Lower leg skin (tissue), 3 donors: Measurements from ENCODE around the gene EXPH5.

Experiments used
- POLR2A ChIP-seq, 2 donors: fragments of 450-650 bp; IDR thresholded peaks; one replicate each; pipeline ENCODE4 v1.6.1; 2016 to 2017; ENCODE audit warnings: antibody characterized with exemption in 2 of 2, mild to moderate bottlenecking in 1 of 2, moderate library complexity in 1 of 2
- TF ChIP-seq, protein P1 (sequence below), 3 donors: fragments of 450-650 bp; IDR thresholded peaks; one replicate each; pipeline ENCODE4 v1.5.1; 2016; ENCODE audit warnings: antibody characterized with exemption in 3 of 3, mild to moderate bottlenecking in 3 of 3, moderate library complexity in 2 of 3

- TF ChIP-seq, protein P1, sequence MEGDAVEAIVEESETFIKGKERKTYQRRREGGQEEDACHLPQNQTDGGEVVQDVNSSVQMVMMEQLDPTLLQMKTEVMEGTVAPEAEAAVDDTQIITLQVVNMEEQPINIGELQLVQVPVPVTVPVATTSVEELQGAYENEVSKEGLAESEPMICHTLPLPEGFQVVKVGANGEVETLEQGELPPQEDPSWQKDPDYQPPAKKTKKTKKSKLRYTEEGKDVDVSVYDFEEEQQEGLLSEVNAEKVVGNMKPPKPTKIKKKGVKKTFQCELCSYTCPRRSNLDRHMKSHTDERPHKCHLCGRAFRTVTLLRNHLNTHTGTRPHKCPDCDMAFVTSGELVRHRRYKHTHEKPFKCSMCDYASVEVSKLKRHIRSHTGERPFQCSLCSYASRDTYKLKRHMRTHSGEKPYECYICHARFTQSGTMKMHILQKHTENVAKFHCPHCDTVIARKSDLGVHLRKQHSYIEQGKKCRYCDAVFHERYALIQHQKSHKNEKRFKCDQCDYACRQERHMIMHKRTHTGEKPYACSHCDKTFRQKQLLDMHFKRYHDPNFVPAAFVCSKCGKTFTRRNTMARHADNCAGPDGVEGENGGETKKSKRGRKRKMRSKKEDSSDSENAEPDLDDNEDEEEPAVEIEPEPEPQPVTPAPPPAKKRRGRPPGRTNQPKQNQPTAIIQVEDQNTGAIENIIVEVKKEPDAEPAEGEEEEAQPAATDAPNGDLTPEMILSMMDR (IDR thresholded peaks at IDR 0.05) = no peak
- TF ChIP-seq POLR2A (IDR thresholded peaks at IDR 0.05) = no peak
Measured at GRCh38 chr11:108498816-108499408, 94.7 kb downstream of the EXPH5 start.
